Measurements from ENCODE around the gene NSG1. TPM values are rescaled to one million over a fixed set of nuclear protein-coding genes. Genes with fewer than 3 reads are reported as not detected.

NSG1 gene
- total RNA-seq, 1 donor = not detected

DNA sequence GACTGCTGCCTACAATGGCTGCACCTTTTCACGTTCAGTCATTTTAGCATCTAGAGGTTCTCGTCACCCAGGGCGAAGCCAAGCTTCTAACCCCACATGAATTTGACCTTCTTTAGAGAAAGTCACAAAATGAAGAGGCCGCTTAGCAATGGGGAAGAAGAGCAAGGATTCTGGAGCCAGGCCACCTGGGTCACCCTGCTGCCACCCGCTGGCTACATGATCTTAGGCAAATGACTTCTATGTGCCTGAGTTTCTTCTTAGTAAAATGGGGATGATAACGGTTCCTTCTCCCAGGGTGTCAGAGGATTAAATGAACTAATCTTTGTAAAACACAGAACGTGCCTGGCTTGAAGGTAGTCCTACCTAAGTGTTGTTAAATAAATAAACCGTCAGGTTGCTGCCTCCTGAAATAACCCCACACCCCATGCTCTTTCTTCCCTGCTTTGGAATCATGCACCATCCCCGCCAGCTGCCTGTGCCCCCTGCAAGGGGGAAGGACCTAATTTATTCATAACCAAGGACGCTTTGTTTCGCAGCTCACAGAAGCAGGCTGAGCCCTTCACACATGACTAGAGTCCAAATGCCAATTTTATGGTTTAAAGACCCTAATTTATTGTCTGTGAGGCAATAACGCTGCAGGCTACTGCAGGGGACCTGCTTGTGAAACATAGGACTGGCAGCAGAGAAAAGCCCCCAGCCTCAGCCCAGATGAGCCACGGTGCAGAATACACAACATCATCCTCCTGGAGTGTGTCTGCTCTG is 28.6 kb upstream of the NSG1 start:
- no peaks in the 10 kb centered on the region for H3K36me3 ChIP-seq (ENCODE audit: insufficient read depth, low read length)
- H4K20me1 ChIP-seq (ENCODE audit: insufficient read depth, low read length) = no peaks in the 10 kb centered on the region
- no peak overlapping the region for H3K4me2 ChIP-seq (ENCODE audit: insufficient read depth, low read length)
- no peak overlapping the region for H3K4me3 ChIP-seq (ENCODE audit: insufficient read depth, low read length)
- TF ChIP-seq, protein P1, sequence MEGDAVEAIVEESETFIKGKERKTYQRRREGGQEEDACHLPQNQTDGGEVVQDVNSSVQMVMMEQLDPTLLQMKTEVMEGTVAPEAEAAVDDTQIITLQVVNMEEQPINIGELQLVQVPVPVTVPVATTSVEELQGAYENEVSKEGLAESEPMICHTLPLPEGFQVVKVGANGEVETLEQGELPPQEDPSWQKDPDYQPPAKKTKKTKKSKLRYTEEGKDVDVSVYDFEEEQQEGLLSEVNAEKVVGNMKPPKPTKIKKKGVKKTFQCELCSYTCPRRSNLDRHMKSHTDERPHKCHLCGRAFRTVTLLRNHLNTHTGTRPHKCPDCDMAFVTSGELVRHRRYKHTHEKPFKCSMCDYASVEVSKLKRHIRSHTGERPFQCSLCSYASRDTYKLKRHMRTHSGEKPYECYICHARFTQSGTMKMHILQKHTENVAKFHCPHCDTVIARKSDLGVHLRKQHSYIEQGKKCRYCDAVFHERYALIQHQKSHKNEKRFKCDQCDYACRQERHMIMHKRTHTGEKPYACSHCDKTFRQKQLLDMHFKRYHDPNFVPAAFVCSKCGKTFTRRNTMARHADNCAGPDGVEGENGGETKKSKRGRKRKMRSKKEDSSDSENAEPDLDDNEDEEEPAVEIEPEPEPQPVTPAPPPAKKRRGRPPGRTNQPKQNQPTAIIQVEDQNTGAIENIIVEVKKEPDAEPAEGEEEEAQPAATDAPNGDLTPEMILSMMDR (IDR thresholded peaks at IDR 0.05; ENCODE audit: extremely low read depth, low read depth, low read length) = no peak
- H3K4me1 ChIP-seq (ENCODE audit: insufficient read depth, low read length) = no peaks in the 10 kb centered on the region
- no peak for DNase-seq (ENCODE audit: insufficient read length, low spot score, missing footprints)
- H3K79me2 ChIP-seq (ENCODE audit: insufficient read depth, low read length) = no peaks in the 10 kb centered on the region
- H3K9me3 ChIP-seq (ENCODE audit: low read depth, low read length) = no peaks in the 10 kb centered on the region
- H3K27ac ChIP-seq (ENCODE audit: low read depth, low read length) = no peak overlapping the region
- H3K27me3 ChIP-seq (ENCODE audit: insufficient read depth, low read length) = peaks cover 38% of the 10 kb centered on the region
- no peak overlapping the region for H2AFZ ChIP-seq (ENCODE audit: low read length)

DNA sequence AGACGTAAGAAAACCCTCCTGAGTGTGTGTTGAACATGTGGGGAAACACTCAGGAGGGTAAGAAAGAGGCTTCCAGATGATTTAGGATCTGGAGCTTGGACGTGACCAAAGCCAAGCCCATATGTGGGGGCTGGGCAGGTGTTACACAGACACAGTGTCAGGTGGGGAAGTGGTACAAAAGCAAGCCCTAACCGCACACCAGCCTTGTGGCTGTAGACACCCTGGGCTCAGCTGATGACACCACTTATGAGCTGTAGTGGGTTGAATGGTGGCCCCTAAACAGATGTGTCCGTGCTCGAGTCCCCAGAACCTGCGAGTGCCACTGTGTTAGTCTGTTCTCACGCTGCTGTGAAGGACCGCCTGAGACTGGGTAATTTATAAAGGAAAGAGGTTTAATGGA is 25.0 kb upstream of the NSG1 start:
- TF ChIP-seq, protein P1 (IDR thresholded peaks at IDR 0.05; ENCODE audit: extremely low read depth, low read depth, low read length) = no peak
- H3K27ac ChIP-seq (ENCODE audit: low read depth, low read length) = no peak overlapping the region
- no peaks in the 10 kb centered on the region for H3K4me1 ChIP-seq (ENCODE audit: insufficient read depth, low read length)
- no peaks in the 10 kb centered on the region for H3K36me3 ChIP-seq (ENCODE audit: insufficient read depth, low read length)
- H2AFZ ChIP-seq (ENCODE audit: low read length) = no peak overlapping the region
- H3K79me2 ChIP-seq (ENCODE audit: insufficient read depth, low read length) = no peaks in the 10 kb centered on the region
- no peak overlapping the region for H3K4me3 ChIP-seq (ENCODE audit: insufficient read depth, low read length)
- H4K20me1 ChIP-seq (ENCODE audit: insufficient read depth, low read length) = no peaks in the 10 kb centered on the region
- no peaks in the 10 kb centered on the region for H3K9me3 ChIP-seq (ENCODE audit: low read depth, low read length)
- H3K4me2 ChIP-seq (ENCODE audit: insufficient read depth, low read length) = no peak overlapping the region
- peaks cover 22% of the 10 kb centered on the region for H3K27me3 ChIP-seq (ENCODE audit: insufficient read depth, low read length)
- no peak for DNase-seq (ENCODE audit: insufficient read length, low spot score, missing footprints)

DNA sequence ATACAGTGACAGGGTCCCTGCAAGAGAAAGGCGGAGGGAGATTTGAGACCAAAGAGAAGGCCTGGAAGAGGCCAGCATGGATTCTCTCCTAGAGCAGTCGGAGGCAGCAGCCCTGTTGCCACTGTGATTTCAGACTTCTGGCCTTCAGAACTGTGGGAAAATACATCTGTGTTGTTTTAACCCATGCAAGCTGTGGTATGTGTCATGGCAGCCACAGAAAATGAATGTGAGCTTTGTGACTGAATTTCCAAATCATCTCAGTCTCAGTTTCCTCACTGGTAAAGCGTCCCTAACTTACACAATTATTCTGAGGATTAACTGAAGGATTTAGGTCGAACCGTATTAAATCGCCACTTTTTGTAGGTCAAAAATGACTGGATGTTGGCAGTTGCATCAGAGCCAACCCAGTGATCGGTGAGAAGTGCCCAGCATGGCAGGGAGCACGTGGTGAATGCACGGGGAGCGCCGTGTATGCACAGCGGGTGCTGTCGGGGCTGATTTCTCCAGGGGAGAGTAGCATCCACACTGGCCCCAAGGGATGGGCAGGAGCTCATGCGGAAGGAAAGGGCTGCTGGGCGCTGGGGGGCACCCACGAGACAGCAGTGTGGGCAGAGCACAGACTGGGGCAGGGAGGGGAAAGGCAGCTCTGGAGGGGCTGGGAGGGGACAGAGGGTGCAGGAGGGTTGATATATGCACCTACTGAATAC is 23.8 kb upstream of the NSG1 start:
- no peaks in the 10 kb centered on the region for H3K4me1 ChIP-seq (ENCODE audit: insufficient read depth, low read length)
- DNase-seq (ENCODE audit: insufficient read length, low spot score, missing footprints) = no peak
- peak overlapping the region; percentile 44 for H3K4me2 ChIP-seq (ENCODE audit: insufficient read depth, low read length)

DNA sequence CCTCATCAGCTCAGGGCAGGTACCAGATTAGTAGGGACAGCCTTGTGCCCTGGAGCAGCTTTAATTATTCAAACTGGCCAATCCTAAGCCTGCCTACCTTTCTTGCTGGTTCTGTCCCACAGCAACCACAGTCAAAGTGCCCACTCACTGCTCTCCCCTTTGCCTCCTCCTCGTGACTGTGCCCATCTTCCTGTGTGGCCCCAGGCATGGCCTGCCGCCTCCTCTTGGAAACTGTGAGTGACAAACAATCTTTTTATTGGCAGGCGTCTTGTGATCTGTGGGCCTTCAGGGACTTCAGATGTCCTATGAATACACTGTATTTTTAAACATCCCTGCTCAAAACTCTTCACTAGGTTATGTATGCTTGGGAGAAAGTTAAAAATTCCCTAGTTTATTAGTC is 22.8 kb upstream of the NSG1 start:
- Histone ChIP-seq H3K79me2 (ENCODE audit: insufficient read depth, low read length) (no peaks in the 10 kb centered on the region), H3K4me3 (ENCODE audit: insufficient read depth, low read length) (no peak overlapping the region), H3K4me1 (ENCODE audit: insufficient read depth, low read length) (no peaks in the 10 kb centered on the region), H3K27ac (ENCODE audit: low read depth, low read length) (no peak overlapping the region), H3K4me2 (ENCODE audit: insufficient read depth, low read length) (no peak overlapping the region), H3K36me3 (ENCODE audit: insufficient read depth, low read length) (no peaks in the 10 kb centered on the region), H2AFZ (ENCODE audit: low read length) (no peak overlapping the region), H3K9me3 (ENCODE audit: low read depth, low read length) (no peaks in the 10 kb centered on the region), H4K20me1 (ENCODE audit: insufficient read depth, low read length) (no peaks in the 10 kb centered on the region), H3K27me3 (ENCODE audit: insufficient read depth, low read length) (peaks cover 8% of the 10 kb centered on the region)
- DNase-seq (ENCODE audit: insufficient read length, low spot score, missing footprints) = no peak
- TF ChIP-seq, protein P1 (IDR thresholded peaks at IDR 0.05; ENCODE audit: extremely low read depth, low read depth, low read length) = no peak

More for the DNA sequence above, 23.8 kb upstream of the NSG1 start:
- H3K79me2 ChIP-seq (ENCODE audit: insufficient read depth, low read length) = no peaks in the 10 kb centered on the region
- H3K36me3 ChIP-seq (ENCODE audit: insufficient read depth, low read length) = no peaks in the 10 kb centered on the region
- H3K4me3 ChIP-seq (ENCODE audit: insufficient read depth, low read length) = no peak overlapping the region
- no peak overlapping the region for H3K27ac ChIP-seq (ENCODE audit: low read depth, low read length)
- peaks cover 17% of the 10 kb centered on the region for H3K27me3 ChIP-seq (ENCODE audit: insufficient read depth, low read length)
- TF ChIP-seq, protein P1 (IDR thresholded peaks at IDR 0.05; ENCODE audit: extremely low read depth, low read depth, low read length) = no peak
- H3K9me3 ChIP-seq (ENCODE audit: low read depth, low read length) = no peaks in the 10 kb centered on the region
- H4K20me1 ChIP-seq (ENCODE audit: insufficient read depth, low read length) = no peaks in the 10 kb centered on the region
- H2AFZ ChIP-seq (ENCODE audit: low read length) = no peak overlapping the region

Data from osteoblast (primary cell).